Lung microvascular endothelial cell (primary cell): ENCODE data around the gene PCSK6. TPM values are rescaled to one million over a fixed set of nuclear protein-coding genes. Genes with fewer than 3 reads are reported as not detected.
A peak's percentile ranks its signal among the peaks of the same experiment; 100 is the strongest.

Experiments
- DNase-seq, 2 donors: peaks; one replicate each; pipeline versions ENCODE4 v3.0.0 to v3.0.0-alpha.2; 2010; ENCODE audit warnings: low read depth in 2 of 2
- total RNA-seq: library from RNA; depleted of rRNA; stranded (reverse); fragments of >200 nt; gene quantifications from 2 replicates; pipeline ENCODE4 v1.2.1, GENCODE V29; 2014

The PCSK6 gene
- total RNA-seq, 1 donor from 2014 or later: 38.9 TPM

DNA sequence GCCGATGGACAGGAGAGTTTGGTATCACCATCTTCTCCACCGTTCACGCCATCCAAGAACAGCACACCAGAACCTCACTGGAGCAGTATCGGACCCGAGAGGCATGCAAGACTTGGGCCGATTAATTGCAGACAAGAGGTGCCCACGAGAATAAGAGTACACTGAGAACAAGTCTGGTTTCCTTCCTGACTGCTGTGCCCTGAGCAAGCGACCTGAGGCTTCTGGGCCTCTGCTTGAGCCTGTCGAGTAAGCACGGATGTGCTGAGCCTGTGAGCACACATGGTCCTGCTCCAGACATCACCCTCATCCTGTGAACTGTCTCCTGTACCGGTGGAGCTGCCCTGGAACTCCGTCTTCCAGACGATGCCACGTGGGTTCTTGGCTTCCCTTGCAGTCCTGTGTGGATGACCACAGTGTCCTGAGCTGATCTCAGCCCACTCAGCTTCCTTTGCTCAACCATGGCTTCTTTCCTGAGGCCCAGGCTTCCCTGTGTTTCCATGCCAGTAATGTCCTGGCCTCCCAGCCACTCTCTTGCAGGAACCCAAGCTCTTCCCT, 160.1 kb downstream of the PCSK6 start:
- no peak for DNase-seq

DNA sequence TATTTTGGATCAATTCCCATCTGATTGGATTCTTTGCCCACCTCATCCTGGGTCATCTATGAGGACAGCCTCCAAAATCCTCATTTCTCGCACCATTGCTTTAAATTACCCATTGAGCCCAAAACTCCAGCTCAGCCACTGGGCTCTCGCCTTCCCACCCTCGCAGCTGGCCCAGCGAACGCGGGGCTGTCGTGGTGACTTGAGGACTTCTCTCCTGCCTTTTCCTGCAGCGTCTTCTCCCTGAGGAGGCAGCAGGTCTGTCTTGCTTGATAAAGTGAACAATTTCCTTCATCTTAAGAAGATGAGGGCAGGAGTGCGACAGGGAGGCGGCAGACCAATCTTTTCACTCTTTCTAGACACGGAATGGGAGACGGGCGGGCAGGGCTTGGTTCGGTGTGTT, 161.5 kb downstream of the PCSK6 start:
- no peak for DNase-seq

DNA sequence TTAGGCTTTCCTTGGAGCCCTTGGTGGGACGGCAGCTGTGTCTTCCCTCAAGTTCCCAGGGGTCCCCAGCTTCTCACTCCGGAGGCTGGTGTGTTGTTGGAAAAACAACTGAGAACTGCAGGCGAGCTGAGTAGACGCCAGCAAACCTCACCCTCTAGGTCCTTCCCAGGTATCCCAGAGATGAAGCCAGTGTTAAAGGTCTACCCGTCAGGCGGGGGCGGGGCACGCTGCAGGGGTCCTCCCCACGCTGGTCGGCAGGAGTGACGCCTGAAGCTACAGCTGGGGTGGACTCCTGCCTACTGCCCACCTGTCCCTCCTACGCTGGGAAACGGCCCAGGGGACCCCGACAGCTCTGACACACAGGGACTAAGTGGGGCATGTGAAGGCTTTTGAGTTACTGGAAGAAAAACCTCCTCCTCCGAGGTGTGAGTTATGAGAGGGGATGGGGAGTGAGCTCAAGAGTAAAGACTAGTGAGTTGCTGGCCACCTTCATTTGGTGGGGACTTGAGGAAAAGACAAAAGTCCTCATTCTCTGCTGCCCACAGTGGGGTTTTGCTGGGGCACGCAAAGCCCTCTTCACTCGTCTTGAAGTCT, 162.3 kb downstream of the PCSK6 start:
- no peak for DNase-seq

DNA sequence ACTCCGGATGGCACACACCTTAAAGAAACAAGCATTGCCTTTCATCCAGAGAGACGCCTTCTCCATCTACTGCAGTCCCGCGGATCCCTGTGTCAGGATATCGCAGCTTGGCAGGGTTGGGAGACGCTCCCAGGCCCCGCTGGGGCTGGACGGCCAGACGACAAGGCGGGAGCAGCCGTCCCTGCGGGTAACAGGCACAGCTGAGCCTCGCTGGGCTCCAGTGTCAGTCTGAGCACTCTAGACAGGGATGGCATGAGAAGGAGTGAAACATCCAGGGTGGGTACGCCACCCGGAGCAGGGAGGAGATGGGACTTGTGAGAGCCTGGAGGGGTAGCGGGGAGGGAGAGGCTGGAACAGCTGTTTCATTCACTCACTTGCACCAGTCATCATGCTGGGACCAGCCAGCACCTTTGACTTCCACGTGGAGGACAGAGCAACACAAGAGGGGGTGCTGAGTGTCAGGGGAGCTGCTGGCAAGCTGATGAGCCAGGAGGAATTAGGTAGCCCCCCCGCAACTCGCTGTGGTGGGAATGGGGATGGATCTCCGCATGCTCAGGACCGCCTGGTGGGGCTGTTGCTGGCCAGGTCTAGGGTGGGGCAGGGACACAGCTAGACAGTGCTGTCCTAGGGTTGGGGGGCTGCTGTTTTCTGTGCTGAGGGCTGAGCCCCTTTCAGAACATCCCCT, 162.9 kb downstream of the PCSK6 start:
- no peak for DNase-seq

DNA sequence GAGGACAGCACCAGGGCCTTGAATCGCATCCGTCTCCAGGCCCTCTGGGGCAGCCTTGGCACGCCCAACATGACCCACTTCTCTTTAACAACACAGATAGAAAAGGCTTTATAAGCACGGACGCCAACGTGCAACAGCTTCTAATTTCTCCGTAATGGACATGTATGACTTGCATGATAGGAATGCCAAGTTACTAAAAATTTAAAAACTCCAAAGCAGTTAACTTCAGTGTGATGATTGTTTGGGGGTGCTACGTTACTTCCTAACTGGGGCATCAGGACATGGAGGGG, 163.5 kb downstream of the PCSK6 start:
- DNase-seq: no peak

DNA sequence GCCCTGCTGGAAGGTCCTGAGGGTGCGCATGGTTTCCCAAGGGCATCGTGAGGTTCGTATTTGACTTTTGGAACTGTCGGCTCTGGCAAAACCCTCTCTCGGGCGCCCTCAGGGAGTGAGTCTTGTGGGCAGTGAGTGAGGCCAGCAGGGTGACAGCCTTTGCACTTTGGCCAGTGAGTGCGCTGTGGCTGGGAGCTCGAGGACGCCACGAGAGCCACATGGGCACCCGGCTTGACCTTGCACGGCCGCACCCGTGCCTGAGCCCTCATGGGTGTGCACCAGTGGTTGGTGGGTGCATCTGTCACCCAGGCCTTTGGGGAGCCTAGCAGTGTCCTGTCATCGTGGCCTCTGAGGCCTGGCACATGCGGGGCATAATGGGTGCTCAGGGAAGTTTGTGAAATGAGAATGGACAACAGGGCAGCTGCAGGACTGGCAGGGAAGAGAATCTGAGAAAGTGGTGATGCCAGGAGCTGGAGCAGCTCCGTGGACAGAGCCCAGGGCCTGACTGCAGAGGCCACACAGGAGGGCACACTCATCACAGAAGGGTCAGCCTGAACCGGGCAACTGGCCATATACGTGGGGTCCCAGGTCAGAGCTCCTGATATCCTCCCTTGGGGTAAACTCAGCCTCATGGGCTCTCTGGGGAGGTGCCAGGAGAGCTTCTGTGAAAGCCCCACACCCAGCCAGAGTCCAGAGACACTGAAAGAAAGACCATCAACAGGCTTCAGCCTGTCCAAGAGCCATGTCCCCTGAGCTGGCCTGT, 164.1 kb downstream of the PCSK6 start:
- no peak for DNase-seq

DNA sequence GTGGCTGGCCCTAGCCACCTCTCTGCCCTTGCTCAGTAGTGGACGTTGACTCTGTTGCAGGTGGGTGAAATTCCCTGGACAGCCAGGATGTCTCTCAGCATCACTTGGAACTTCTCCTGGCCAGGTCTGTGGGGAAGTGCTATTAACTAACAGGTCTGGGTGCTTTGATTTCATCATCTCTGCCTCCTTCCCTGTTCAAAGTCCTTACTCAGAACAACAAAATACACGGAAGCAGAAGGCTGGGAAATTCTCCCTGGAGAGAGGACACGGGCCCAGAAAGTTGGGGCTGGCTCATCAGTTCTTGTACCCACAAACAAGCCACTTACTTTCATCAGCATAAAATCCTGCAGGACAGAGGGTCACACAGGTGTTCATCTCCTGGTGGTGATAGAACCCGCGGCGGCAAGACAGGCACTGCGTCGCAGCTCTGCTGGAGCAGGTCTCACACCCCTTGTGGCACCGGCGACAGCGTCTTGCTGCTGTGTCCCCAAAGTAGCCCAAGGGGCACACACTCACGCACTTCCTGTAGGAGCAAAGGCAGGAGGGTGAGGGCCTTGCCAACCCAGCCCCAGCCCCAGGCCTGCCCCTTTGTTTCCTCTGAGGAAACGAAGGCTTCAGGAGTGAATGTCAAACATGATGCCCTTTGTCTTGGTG, 164.9 kb downstream of the PCSK6 start:
- no peak for DNase-seq

DNA sequence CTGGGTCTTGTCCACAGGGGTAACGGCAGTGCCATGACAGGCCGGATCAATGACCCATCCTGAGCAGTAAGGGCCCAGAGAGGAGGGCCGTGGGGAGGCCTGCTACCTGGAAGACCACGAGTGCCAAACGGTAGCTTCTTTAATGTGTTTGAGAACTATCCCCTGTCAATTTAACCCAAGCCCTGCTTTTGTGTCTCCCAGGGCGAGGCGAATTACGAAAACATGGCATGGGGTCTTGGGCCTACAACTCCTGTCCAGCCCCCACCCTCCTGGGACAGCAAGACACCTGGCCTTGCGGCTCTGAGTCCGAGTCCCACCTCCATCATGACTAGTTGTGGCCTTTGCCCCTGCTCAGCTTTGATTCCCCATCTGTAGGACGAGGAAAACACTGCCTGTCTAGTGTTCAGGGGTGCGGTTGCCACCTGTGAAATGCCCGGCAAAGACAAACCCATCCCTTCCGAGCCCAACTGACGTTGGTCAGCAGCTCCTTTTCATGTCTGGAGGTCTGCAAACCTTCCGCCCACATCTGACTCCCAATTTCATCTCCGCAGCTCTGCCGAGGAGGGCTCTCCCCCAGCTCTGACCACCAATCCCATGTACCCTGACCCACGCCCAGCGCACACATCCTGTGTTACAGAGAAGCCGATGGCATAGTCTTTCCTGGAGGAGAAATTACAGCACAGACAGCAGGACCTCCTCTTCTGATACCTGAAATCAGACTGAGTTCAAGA, 165.5 kb downstream of the PCSK6 start:
- no peak for DNase-seq

DNA sequence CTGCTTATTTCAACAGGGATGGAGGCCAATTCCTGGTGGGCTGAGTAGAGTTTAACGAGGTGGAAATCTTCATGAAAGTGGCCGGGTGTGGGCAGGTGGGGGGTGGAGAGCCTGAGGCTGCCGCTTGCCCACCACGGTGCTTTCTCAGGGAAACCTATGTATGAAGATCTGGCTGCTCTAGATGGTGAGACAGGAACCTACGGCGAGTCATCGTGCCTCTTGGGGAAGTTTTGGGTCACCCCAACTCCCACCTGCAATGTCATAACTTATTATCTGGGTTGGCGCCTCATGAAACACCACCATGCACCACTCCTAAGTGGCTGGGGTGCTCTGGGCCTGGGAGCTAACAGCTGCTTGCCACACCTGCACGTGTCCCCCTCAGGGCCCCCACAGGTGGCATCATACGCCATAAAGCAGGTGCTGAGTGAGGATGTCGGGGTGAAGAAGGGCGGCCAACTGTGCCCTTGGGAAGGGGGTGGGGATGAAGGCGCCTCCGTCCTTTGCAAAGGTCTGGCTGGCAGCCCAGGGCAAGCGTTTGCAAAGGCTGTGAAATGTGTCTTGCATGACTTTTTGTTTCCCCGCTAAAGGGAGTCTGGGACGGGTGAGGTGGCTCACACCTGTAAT, 166.5 kb downstream of the PCSK6 start:
- no peak for DNase-seq

DNA sequence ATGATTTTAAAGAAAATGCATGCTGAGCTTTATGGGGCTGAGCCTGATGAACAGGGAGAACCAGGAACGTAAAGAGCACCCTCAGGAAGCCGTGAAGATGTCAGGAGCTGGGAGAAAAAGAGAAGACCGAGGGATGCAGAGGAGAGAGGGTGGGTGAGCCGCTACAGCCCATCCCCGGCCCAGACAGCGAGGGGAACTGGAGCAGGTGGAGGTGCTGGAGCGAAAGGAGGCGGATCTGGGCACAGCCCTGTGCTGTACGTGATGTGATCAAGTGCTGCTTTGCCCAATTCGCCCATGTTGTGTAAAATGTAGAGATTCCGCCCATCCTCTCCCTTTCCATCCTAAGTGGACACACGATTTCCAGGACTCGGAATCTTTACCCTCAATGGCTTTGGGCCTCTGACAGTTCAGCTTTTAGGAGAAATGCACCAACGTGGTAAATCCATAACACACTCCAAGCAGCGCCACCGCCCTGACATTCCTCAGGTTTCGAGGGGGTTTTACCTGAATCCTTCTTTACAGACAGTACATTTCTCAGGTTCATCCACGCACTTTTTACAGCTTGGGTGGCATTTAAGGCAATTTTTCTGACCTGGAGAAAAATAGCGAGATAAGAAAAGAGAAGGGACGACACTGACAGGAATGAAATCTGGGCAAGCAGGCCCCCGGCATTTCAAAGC, 167.4 kb downstream of the PCSK6 start:
- no peak for DNase-seq

DNA sequence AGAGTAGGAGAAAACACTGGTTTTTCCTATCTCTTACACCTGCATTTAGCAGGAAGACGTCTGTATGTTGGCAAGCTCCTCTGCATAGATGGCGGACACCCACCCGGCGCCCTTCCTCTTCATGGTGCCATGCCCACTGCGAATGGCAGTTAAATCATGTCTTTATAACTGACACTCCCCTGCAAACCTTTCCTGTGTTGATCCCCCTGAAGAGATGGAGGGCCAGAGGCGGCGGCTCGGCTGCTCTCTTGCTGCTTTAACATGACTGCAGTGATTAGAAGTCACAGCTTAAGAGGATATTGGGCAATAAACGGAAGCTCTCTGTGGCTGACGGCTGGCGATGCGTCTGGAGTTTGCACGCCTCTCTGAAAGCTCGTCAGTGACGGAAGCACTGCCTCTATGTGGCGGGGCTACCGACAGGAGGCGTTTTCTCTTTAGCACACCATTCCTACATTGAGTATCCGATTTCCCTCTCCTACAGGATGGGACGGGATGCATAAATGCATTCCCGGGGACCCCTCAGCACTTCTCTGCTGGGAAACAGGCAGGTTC, 168.9 kb downstream of the PCSK6 start:
- peak in 1 of 2 donors; percentile 9 for DNase-seq

DNA sequence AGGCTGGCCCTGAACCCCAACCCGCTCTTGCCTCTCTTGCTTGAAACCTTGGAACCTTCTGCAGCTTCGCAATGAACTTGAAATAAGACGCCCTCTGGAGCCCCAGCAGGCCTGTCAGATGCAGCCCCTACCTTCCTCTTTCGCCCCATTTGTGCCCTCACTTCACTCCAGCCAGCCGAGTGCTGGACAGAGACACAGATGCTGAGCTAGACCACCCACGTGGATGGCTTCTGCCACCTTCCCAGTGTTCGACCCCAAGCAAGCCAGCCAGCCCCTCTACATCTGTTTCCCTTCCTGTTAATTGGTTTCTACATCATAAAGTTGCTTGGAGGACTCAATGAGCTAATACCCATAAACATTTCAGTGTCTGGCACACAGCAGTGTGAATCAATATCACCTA, 170.7 kb downstream of the PCSK6 start:
- DNase-seq: no peak

DNA sequence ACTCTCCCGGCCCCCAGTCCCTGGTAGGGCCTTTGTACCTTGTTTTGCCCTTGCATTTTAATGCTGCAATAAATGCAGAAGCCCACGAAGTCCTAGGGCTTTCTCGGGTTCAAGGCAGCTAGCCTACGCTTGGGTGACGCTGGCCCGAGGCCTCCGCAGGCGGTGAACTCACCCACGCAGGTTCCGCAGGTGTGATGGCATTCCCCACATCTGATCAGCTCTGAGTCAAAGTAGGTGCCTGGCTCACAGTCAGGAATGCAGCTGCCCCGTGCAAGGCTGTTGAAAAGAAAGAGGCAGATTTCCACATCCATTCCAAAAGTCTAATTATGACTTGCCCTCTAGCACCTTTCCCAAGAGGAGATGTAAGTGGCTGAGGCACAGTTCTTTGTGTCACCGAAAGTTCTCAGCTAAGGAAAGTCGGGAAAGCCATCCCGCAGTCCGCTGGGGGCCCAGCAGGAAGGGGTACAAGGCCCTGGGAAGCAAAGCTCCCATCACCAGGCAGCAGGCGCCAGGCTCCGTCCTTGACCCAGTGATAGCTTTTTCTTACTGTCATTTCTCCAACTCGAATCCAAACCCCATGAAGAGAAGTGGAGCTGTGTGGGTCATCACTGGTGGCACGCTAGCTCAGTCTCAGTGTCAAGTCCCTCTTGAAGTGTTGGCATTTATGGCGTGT, 171.2 kb downstream of the PCSK6 start:
- no peak for DNase-seq

DNA sequence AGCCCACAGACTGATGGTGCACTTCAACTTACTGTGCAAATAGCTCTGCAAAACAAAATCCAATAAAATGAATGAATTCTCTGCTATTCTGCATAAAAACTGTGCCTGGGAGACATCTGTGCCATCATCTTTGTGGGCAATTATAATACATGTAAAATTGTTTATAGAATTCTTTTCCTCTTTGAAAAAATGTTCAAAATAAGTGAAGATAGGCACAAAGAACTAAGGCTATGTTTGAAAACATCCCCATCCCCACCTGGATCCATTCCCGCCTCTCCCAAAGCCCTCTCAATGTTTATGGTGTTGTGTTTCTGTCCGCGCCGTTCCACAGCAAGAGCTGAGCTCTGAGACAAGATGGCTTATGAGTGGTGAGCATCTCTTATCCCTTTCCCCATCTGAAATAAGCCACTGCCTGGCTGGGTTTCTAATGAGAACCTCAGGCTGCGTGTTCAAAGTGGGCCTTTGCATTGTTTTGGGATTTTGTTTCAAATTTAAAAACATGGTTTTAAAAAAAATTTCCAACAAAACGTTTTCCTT, 172.1 kb downstream of the PCSK6 start:
- no peak for DNase-seq

DNA sequence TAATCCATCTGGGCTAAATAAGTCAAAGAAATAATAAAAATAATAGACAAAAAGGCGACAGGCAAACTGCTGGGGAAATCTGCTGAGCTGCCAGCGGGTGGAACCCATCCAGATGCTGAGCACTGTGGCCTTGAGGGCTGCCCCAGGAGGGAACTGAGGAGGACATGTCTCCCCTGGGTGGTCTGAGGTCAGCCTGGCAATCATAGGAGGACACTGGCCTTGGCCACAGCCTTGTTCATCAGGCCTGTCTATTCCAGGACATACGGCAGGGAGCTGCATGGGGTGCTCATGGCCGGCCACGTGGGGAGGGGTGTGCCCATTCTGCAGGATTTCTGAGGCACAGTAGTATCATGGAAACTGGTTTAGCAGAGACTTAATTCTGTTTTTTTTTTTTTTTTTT, 173.0 kb downstream of the PCSK6 start:
- no peak for DNase-seq

DNA sequence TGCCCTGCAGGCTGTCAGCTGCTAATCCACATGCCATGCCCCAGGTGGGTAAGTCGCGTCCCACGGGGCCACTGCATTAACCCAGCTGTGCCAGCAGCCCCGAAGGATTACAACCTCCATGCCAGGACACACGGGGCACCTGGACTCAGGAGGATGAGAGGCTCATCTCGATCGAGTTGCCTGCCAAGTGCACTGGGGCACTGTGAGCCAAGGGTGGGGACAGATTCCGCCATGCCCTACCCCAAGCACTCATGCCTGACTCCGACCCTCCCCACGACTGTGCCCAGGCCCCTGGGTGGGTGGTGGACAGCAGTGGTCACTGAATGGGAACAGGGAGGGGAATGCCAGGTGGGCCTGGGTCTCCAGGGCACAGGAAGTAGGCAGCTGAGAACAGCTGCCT, 173.8 kb downstream of the PCSK6 start:
- no peak for DNase-seq

DNA sequence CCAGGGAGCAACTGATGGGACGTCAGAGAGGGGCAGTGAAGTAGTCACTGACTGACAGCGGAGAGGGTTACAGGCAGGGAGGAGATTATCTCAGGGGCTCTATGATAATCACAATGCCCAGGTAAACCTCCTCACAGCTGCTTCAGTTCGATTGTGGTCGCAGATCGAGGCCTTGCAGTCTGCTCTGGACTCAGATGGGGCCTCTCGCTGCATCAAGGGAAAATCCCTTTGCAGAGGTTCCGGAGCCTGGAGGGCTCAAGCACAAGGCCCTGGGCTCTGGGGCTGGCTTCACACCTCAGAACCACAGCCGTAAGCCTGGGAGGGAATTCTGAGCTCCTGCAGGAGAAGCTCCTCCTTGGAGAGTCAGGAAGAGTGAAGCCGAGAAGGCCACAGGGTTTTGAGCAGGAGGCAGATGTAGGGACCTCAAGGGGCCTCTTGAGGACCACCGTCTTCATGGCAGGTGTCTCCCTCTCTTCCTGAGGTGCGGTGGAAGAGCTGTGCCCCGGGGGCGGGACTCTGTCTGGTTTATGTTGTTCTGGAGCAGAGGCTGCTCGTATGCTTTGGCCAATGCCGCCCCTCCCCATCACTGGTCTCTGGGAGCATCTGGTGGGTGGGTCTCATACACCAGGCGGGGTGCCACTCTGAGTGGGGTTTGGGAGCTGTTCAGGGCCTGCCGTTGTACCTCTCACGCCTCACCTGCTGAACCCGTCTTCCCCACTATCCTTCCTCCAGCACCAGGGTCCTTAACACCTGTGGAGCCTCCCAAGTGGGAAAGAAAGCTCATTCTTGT, 175.0 kb downstream of the PCSK6 start:
- no peak for DNase-seq

DNA sequence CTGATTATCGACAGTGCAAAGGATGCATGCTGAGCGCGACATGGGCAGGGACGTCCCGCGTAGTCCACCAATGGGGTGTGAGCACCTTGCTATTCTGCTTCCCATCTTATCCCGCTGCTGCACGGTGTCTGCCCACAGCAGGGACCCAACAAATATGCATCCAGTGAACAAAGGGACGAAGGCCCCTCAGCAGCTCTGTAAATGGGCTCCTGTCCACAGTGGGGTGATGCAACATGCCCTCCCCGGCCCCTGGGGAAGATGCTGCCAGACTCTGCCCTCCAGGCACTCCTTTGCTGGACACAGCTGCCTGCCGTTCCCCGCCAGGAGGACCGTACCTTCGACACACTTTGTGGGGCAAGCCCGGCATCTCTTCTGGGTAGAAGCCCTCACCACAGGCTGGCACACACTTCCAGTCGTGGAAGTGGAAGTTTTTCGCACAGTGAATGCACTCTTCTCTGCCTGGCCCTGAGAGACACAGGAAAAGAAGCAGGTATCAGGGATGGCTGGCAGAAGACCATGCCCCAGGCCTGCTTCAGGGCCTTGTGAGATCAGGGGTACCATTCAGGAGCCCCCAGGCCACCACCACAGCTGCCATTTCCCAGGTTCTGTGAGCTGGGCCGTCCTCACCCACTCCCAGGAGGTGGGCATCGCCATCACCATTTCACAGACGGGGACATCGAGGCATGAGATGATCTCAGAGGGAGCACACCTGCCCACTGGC, 176.3 kb downstream of the PCSK6 start:
- no peak for DNase-seq
